ENCODE measurements around the gene CAVIN4.

CAVIN4 gene

DNA sequence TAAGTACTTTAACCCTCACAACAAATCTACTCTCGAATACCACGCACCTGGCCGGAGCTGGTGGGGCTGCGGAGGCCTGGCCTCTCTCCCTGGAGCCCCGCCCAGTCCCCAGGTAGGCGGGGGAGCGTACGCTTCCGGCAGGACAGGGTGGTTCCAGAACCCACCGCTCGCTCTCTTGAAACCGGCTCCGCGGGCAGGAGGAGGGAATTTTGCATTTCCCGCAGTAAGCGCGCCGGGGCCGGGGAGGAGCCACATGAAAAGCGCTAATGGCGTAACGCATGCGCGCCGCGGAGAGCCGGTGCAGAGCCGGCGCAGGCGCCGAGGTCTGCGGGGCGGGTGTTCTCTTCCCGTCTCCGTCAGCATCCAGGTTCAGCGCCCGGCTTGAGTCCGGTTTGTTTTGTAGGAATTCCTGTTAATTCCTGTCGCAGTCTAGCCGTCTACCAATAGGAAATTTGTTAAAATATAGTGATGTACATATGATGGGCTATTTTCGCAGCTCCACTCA is 20.8 kb downstream of the CAVIN4 start:
- H3K27ac ChIP-seq (ENCODE audit: low read length), result no peak overlapping the region
- H3K9ac ChIP-seq (ENCODE audit: low read depth, low read length), result no peak overlapping the region
- no peak for TF ChIP-seq EZH2 (IDR thresholded peaks at IDR 0.05; ENCODE audit: borderline replicate concordance, low read depth, low read length, severe bottlenecking)
- TF ChIP-seq, protein P1, sequence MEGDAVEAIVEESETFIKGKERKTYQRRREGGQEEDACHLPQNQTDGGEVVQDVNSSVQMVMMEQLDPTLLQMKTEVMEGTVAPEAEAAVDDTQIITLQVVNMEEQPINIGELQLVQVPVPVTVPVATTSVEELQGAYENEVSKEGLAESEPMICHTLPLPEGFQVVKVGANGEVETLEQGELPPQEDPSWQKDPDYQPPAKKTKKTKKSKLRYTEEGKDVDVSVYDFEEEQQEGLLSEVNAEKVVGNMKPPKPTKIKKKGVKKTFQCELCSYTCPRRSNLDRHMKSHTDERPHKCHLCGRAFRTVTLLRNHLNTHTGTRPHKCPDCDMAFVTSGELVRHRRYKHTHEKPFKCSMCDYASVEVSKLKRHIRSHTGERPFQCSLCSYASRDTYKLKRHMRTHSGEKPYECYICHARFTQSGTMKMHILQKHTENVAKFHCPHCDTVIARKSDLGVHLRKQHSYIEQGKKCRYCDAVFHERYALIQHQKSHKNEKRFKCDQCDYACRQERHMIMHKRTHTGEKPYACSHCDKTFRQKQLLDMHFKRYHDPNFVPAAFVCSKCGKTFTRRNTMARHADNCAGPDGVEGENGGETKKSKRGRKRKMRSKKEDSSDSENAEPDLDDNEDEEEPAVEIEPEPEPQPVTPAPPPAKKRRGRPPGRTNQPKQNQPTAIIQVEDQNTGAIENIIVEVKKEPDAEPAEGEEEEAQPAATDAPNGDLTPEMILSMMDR (IDR thresholded peaks at IDR 0.05; ENCODE audit: borderline replicate concordance, extremely low read depth, low read length, poor library complexity, severe bottlenecking), result no peak
- H3K27me3 ChIP-seq (ENCODE audit: insufficient read depth, low read length, poor library complexity), result no peaks in the 10 kb centered on the region
- H3K9me3 ChIP-seq (ENCODE audit: insufficient read depth, low read length, severe bottlenecking), result no peaks in the 10 kb centered on the region
- no peak overlapping the region for H3K4me2 ChIP-seq (ENCODE audit: insufficient read depth, low read length)
- H3K4me3 ChIP-seq (ENCODE audit: low read depth in 1 of 2, low read length in 2 of 2), result no peak overlapping the region
- H3K79me2 ChIP-seq (ENCODE audit: insufficient read depth, low read length), result no peaks in the 10 kb centered on the region
- ATAC-seq (ENCODE audit: insufficient read depth, low read depth) (no peak), DNase-seq (no peak)
- H4K20me1 ChIP-seq (ENCODE audit: insufficient read depth, low read length), result no peaks in the 10 kb centered on the region
- no peak overlapping the region for H2AFZ ChIP-seq (ENCODE audit: low read depth, low read length)
- H3K36me3 ChIP-seq (ENCODE audit: insufficient read depth, low read length), result no peaks in the 10 kb centered on the region
- H3K4me1 ChIP-seq (ENCODE audit: insufficient read depth, low read length), result no peaks in the 10 kb centered on the region

DNA sequence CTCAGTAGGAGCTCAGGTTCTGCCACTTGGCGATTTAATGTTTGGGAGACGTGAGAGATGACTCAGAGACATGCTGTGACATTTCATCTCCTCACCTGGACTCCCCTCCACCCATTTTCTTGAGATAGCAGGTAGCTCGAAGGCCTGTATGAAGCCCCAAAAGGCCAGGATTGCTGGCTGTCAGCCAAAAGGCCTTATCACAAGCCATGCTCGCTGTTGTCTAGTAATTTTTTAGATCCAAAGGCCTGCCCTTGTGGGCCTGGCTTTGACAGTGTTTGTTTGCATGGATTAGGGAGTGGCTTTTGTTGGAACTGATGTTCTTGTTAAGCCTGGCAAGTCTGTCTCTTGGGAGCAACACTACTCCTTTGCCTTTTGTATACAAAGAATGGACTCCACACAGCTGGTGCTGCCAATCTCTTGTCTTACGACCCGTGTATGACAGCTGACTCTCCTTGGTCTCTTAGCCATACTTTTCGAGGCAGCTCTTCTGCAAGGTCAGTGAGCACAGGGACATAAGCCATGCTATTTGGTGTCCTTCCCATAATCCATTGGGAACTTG is 22.7 kb downstream of the CAVIN4 start:
- H3K9me3 ChIP-seq (ENCODE audit: insufficient read depth, low read length, severe bottlenecking), result no peaks in the 10 kb centered on the region
- H3K9ac ChIP-seq (ENCODE audit: low read depth, low read length), result no peak overlapping the region
- H3K27me3 ChIP-seq (ENCODE audit: insufficient read depth, low read length, poor library complexity), result no peaks in the 10 kb centered on the region
- H3K4me3 ChIP-seq (ENCODE audit: low read depth in 1 of 2, low read length in 2 of 2), result no peak overlapping the region
- H4K20me1 ChIP-seq (ENCODE audit: insufficient read depth, low read length), result no peaks in the 10 kb centered on the region
- TF ChIP-seq, protein P1 (IDR thresholded peaks at IDR 0.05; ENCODE audit: borderline replicate concordance, extremely low read depth, low read length, poor library complexity, severe bottlenecking), result no peak
- TF ChIP-seq EZH2 (IDR thresholded peaks at IDR 0.05; ENCODE audit: borderline replicate concordance, low read depth, low read length, severe bottlenecking), result no peak
- H2AFZ ChIP-seq (ENCODE audit: low read depth, low read length), result no peak overlapping the region
- ATAC-seq (ENCODE audit: insufficient read depth, low read depth), result no peak
- H3K36me3 ChIP-seq (ENCODE audit: insufficient read depth, low read length), result no peaks in the 10 kb centered on the region
- no peak for DNase-seq
- no peak overlapping the region for H3K27ac ChIP-seq (ENCODE audit: low read length)
- no peaks in the 10 kb centered on the region for H3K4me1 ChIP-seq (ENCODE audit: insufficient read depth, low read length)
- H3K4me2 ChIP-seq (ENCODE audit: insufficient read depth, low read length), result no peak overlapping the region
- no peaks in the 10 kb centered on the region for H3K79me2 ChIP-seq (ENCODE audit: insufficient read depth, low read length)

GRCh38 chr9:100601216-100601615 is 23.3 kb downstream of the CAVIN4 start:
- Histone ChIP-seq H3K9me3 (ENCODE audit: insufficient read depth, low read length, severe bottlenecking) (no peaks in the 10 kb centered on the region), H3K79me2 (ENCODE audit: insufficient read depth, low read length) (no peaks in the 10 kb centered on the region), H2AFZ (ENCODE audit: low read depth, low read length) (no peak overlapping the region), H3K27ac (ENCODE audit: low read length) (no peak overlapping the region), H3K4me1 (ENCODE audit: insufficient read depth, low read length) (no peaks in the 10 kb centered on the region), H3K36me3 (ENCODE audit: insufficient read depth, low read length) (no peaks in the 10 kb centered on the region), H3K27me3 (ENCODE audit: insufficient read depth, low read length, poor library complexity) (no peaks in the 10 kb centered on the region), H4K20me1 (ENCODE audit: insufficient read depth, low read length) (no peaks in the 10 kb centered on the region), H3K9ac (ENCODE audit: low read depth, low read length) (no peak overlapping the region), H3K4me2 (ENCODE audit: insufficient read depth, low read length) (no peak overlapping the region), H3K4me3 (ENCODE audit: low read depth in 1 of 2, low read length in 2 of 2) (no peak overlapping the region)
- DNase-seq, result peak; percentile 55
- peak; percentile 83 for ATAC-seq (ENCODE audit: insufficient read depth, low read depth)
- TF ChIP-seq EZH2 (IDR thresholded peaks at IDR 0.05; ENCODE audit: borderline replicate concordance, low read depth, low read length, severe bottlenecking), result no peak
- TF ChIP-seq, protein P1 (IDR thresholded peaks at IDR 0.05; ENCODE audit: borderline replicate concordance, extremely low read depth, low read length, poor library complexity, severe bottlenecking), result peak; percentile 83
